Spleen (tissue), 11 donors: ENCODE results near the gene ARF3. TPM values are rescaled to one million over a fixed set of nuclear protein-coding genes. Genes with fewer than 3 reads are reported as not detected.
A peak's percentile ranks its signal among the peaks of the same experiment; 100 is the strongest.

Experiments used
- DNase-seq: peaks from one replicate; pipeline ENCODE4 v3.0.0-alpha.2; 2020
- H3K27ac ChIP-seq, 8 donors: fragments of 200-600 bp; sonication (generic) in 7 of 8; 1 replicate in 4 of 8; 2 replicates in 4 of 8; pipeline versions ENCODE4 v1.5.0 to v1.8.0; 2016 to 2021; ENCODE audit warnings: inconsistent platforms in 4 of 8, mild to moderate bottlenecking in 4 of 8, moderate library complexity in 1 of 8
- H3K27me3 ChIP-seq, 7 donors: fragments of 200-600 bp; sonication (generic) in 6 of 7; replicated peaks in 1 of 7; 1 replicate in 4 of 7; 2 replicates in 3 of 7; pipeline versions ENCODE4 v1.5.0 to v1.8.0; 2016 to 2021; ENCODE audit warnings: inconsistent platforms in 3 of 7, mild to moderate bottlenecking in 1 of 7
- H3K36me3 ChIP-seq, 6 donors: fragments of 200-600 bp; sonication (generic) in 5 of 6; 1 replicate in 4 of 6; 2 replicates in 2 of 6; pipeline versions ENCODE4 v1.5.0 to v1.8.0; 2016 to 2021; ENCODE audit warnings: inconsistent platforms in 2 of 6
- H3K4me1 ChIP-seq, 6 donors: fragments of 200-600 bp; sonication (generic) in 5 of 6; 1 replicate in 3 of 6; 2 replicates in 3 of 6; pipeline versions ENCODE4 v1.5.0 to v1.8.0; 2016 to 2021; ENCODE audit warnings: inconsistent platforms in 3 of 6
- H3K4me3 ChIP-seq, 8 donors: fragments of 200-600 bp; sonication (generic) in 7 of 8; 1 replicate in 4 of 8; 2 replicates in 4 of 8; pipeline versions ENCODE4 v1.5.0 to v1.8.0; 2016 to 2021; ENCODE audit warnings: inconsistent platforms in 4 of 8, mild to moderate bottlenecking in 4 of 8, moderate library complexity in 2 of 8
- H3K9me3 ChIP-seq, 8 donors: fragments of 200-600 bp; sonication (generic) in 7 of 8; 1 replicate in 4 of 8; 2 replicates in 4 of 8; pipeline versions ENCODE4 v1.5.0 to v1.8.0; 2016 to 2021; ENCODE audit warnings: inconsistent platforms in 4 of 8
- POLR2A ChIP-seq, 3 donors: fragments of 450-650 bp; IDR thresholded peaks; one replicate each; pipeline ENCODE4 v1.5.1; 2017; ENCODE audit warnings: antibody characterized with exemption in 3 of 3, mild to moderate bottlenecking in 1 of 3
- POLR2AphosphoS5 ChIP-seq, 3 donors: sonication (generic); formaldehyde crosslinking; IDR thresholded peaks; one replicate each; pipeline ENCODE4 v1.5.1; 2017; ENCODE audit warnings: antibody characterized with exemption in 3 of 3
- WGBS, 5 donors: extraction: QIAGEN DNeasy Blood & Tissue Kit in 3 of 5; methylation state at CpG; one replicate each; pipeline versions ENCODE4 v1.1.5 to v1.1.7; 2013 to 2018; 5-methylcytosine and 5-hydroxymethylcytosine counted together
- intact Hi-C: fragments of 100-400 bp; cut with DNase I; formaldehyde crosslinking; loops from one replicate; pipeline ENCODE4 v1.15.0; 2023; ENCODE audit warnings: low total_unique reads
- polyA plus RNA-seq, 3 donors: library from polyadenylated mRNA; stranded (reverse); fragments of 200-250 nt; gene quantifications; one replicate each; pipeline ENCODE4 v1.2.1, GENCODE V29; 2013
- total RNA-seq, 7 donors: library from RNA; depleted of rRNA in 3 of 7; stranded (reverse); fragments of >200 nt in 3 of 7; fragmentation: NEBNext Ultra II Directional in 4 of 7; extraction: Animal tissue kit (Norgen Biotek cat#: 25700) in 4 of 7; gene quantifications; one replicate each; pipeline versions ENCODE4 v1.1.0 to v1.2.1, GENCODE V29; 2016 to 2021
- TF ChIP-seq, protein P1 (sequence below), 11 experiments: fragments of 200-600 bp in 7 of 11; fragments of 450-650 bp in 4 of 11; sonication (generic) in 4 of 11; IDR thresholded peaks in 8 of 11; conservative IDR thresholded peaks in 3 of 11; 1 replicate in 7 of 11; 2 replicates in 4 of 11; pipeline versions ENCODE4 v1.4.0 to v1.8.0; 2016 to 2021; ENCODE audit warnings: antibody characterized with exemption in 11 of 11, inconsistent platforms in 4 of 11, mild to moderate bottlenecking in 1 of 11
- donor health status: healthy with polysubstance abuse.
- donor health status: DM: no; HTN: no; CAD: no; lungs with moderate emphysema.
- donor health status: DM: no; HTN: no; CAD: no.
- donor health status: Bipolar disorder and iron deficiency.
- donor health status: healthy.
- donor health status: DM: no; HTN: no; CAD: no.
- donor health status: DM: yes; HTN: yes; CAD: no.

The ARF3 gene
- total and polyA plus RNA-seq, 10 donors: 22.2 to 152 (median 80.5) TPM

DNA sequence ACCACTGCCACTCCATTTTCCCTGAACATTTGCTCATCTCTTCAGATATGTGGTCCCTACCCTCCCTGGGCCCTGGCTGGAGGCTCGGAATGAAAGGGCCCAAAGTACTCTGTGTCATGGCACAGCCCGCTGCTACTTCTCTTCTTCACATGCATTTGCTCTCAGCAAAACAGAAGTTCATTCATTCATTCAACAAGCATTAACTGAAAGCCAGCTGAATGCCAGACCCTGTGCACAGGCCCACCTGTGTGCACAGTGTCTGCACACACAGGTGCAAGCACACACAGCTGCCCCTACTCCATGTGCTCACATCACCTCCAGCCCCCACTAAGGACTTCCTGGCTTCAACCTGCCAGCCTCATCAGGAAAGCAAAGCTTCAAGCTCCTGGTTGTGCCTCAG, 28.6 kb upstream of the ARF3 start:
- Histone ChIP-seq H3K27ac (no peak overlapping the region), H3K36me3 (no peaks in the 10 kb centered on the region), H3K9me3 (no peaks in the 10 kb centered on the region), H3K27me3 (peaks cover 0 to 96% (median 32%) of the 10 kb centered on the region in 7 donors), H3K4me3 (no peak overlapping the region), H3K4me1 (peaks cover 6 to 19% (median 14%) of the 10 kb centered on the region in 6 donors)
- TF ChIP-seq, protein P1, sequence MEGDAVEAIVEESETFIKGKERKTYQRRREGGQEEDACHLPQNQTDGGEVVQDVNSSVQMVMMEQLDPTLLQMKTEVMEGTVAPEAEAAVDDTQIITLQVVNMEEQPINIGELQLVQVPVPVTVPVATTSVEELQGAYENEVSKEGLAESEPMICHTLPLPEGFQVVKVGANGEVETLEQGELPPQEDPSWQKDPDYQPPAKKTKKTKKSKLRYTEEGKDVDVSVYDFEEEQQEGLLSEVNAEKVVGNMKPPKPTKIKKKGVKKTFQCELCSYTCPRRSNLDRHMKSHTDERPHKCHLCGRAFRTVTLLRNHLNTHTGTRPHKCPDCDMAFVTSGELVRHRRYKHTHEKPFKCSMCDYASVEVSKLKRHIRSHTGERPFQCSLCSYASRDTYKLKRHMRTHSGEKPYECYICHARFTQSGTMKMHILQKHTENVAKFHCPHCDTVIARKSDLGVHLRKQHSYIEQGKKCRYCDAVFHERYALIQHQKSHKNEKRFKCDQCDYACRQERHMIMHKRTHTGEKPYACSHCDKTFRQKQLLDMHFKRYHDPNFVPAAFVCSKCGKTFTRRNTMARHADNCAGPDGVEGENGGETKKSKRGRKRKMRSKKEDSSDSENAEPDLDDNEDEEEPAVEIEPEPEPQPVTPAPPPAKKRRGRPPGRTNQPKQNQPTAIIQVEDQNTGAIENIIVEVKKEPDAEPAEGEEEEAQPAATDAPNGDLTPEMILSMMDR (IDR thresholded peaks at IDR 0.05 in 8 of 11, conservative IDR thresholded peaks at IDR 0.05 in 3 of 11): no peak
- TF ChIP-seq POLR2A (IDR thresholded peaks at IDR 0.05): no peak
- TF ChIP-seq POLR2AphosphoS5 (IDR thresholded peaks at IDR 0.05): no peak
- intact Hi-C loops: no loop called here
- WGBS, 5 donors: 75 to 94% (median 81%) methylated on average over 2 of the region's 2 CpGs
- DNase-seq: no peak

DNA sequence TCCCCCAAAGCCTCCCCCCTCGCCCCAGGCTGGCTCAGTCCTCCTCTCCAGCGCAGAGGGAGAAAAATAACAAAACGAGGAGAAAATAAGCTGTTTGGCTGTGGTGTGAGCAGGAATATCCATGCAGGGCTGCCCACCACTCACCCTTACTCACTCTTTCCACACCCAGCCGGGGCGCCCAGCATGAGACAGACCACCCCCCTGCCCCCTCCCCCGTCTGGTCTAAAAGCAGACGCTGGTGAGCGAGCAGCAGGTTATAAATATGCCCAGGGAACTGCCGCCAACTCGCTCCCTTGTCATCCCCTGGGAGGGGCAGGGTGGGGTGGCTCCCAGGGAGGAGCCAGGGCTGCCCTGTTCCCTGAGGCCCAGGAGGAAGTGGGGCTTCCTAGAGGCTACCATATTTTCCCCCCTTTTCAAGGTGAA, 28.2 kb upstream of the ARF3 start:
- peaks cover 10 to 23% (median 18%) of the 10 kb centered on the region in 6 donors for H3K4me1 ChIP-seq
- intact Hi-C loops: no loop called here
- H3K27me3 ChIP-seq: peaks cover 0 to 97% (median 37%) of the 10 kb centered on the region in 7 donors
- TF ChIP-seq, protein P1 (IDR thresholded peaks at IDR 0.05 in 8 of 11, conservative IDR thresholded peaks at IDR 0.05 in 3 of 11): no peak
- no peak for TF ChIP-seq POLR2A (IDR thresholded peaks at IDR 0.05)
- TF ChIP-seq POLR2AphosphoS5 (IDR thresholded peaks at IDR 0.05): no peak
- H3K27ac ChIP-seq: no peak overlapping the region
- no peak overlapping the region for H3K4me3 ChIP-seq
- no peaks in the 10 kb centered on the region for H3K36me3 ChIP-seq
- DNase-seq: no peak
- no peaks in the 10 kb centered on the region for H3K9me3 ChIP-seq
- WGBS, 5 donors: 30 to 42% (median 39%) methylated on average over 10 of the region's 10 CpGs

DNA sequence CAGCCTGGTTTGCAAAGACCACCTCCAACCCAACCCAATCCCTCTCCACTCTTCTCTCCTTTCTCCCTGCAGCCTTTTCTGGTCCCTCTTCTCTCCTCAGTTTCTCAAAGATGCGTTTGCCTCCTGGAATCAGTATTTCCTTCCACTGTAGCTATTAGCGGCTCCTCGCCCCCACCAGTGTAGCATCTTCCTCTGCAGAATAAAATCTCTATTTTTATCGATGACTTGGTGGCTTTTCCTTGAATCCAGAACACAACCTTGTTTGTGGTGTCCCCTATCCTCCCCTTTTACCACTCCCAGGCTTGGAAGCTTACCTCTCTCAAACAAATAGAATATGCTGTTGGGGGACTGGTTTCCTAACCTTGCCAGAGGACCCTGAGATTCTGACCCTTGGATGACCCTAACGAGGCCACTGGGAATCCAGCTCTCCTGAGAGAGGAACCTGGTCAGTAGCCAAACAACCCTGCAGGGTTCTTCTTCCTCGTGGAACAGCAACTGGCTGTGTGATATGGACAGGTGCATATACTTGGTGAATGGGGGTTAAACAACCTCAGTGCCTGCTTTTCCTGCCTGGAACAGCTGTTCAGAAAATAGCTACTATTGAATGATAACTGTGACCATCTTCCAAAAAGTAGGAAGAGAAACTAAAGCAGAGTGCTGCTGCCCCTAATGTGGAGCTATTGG, 25.3 kb upstream of the ARF3 start:
- H3K9me3 ChIP-seq: no peaks in the 10 kb centered on the region
- no peak for DNase-seq
- peaks cover 37 to 45% (median 42%) of the 10 kb centered on the region in 6 donors for H3K4me1 ChIP-seq
- H3K4me3 ChIP-seq: no peak overlapping the region
- intact Hi-C loops: no loop called here
- H3K36me3 ChIP-seq: no peaks in the 10 kb centered on the region
- H3K27ac ChIP-seq: no peak overlapping the region
- no peak for TF ChIP-seq POLR2AphosphoS5 (IDR thresholded peaks at IDR 0.05)
- 52 to 65% (median 60%) methylated on average over 6 of the region's 6 CpGs for WGBS, 5 donors
- peaks cover 0 to 97% (median 63%) of the 10 kb centered on the region in 7 donors for H3K27me3 ChIP-seq

DNA sequence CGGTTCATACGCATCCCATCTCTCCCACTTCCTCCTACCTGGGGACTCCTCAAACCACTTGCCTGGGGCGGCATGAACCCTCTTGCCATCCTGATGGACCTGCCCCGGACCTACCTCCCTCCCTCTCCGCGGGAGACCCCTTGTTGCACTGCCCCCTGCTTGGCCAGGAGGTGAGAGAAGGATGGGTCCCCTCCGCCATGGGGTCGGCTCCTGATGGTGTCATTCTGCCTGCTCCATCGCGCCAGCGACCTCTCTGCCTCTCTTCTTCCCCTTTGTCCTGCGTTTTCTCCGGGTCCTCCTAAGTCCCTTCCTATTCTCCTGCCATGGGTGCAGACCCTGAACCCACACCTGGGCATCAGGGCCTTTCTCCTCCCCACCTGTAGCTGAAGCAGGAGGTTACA, 24.5 kb upstream of the ARF3 start:
- no peaks in the 10 kb centered on the region for H3K36me3 ChIP-seq
- TF ChIP-seq POLR2A (IDR thresholded peaks at IDR 0.05): no peak
- no peak for TF ChIP-seq POLR2AphosphoS5 (IDR thresholded peaks at IDR 0.05)
- TF ChIP-seq, protein P1 (IDR thresholded peaks at IDR 0.05 in 8 of 11, conservative IDR thresholded peaks at IDR 0.05 in 3 of 11): no peak
- peaks cover 37 to 50% (median 44%) of the 10 kb centered on the region in 6 donors for H3K4me1 ChIP-seq
- no peak for DNase-seq
- H3K27me3 ChIP-seq: peaks cover 0 to 97% (median 64%) of the 10 kb centered on the region in 7 donors
- H3K27ac ChIP-seq: peak overlapping the region in 2 of 8 donors; percentile 57 to 76
- H3K4me3 ChIP-seq: peak overlapping the region in 3 of 8 donors; percentile 50 to 74 (median 53)
- H3K9me3 ChIP-seq: no peaks in the 10 kb centered on the region
- WGBS, 5 donors: 13 to 19% (median 14%) methylated on average over 13 of the region's 13 CpGs
- intact Hi-C loops: no loop called here
